Cardiac septum (tissue), 1 donor: ENCODE results near the gene TRAF1. TPM values are rescaled to one million over a fixed set of nuclear protein-coding genes. Genes with fewer than 3 reads are reported as not detected.
A peak's percentile ranks its signal among the peaks of the same experiment; 100 is the strongest.

Experiments
- DNase-seq: peaks from one replicate; pipeline ENCODE4 v3.0.0-alpha.2; 2020; ENCODE audit warnings: low spot score
- intact Hi-C: fragments of 100-400 bp; cut with DNase I; formaldehyde crosslinking; loops from one replicate; pipeline ENCODE4 v1.14.0; 2022
- total RNA-seq: library from RNA; stranded (reverse); fragmentation: NEBNext Ultra II Directional; extraction: Animal tissue kit (Norgen Biotek cat#: 25700); gene quantifications from one replicate; pipeline ENCODE4 v1.2.1, GENCODE V29; 2021
- donor health status: DM: no; HTN: no; CAD: no.

TRAF1 gene
- total RNA-seq, 1 donor from 2014 or later = 2.4 TPM

DNA sequence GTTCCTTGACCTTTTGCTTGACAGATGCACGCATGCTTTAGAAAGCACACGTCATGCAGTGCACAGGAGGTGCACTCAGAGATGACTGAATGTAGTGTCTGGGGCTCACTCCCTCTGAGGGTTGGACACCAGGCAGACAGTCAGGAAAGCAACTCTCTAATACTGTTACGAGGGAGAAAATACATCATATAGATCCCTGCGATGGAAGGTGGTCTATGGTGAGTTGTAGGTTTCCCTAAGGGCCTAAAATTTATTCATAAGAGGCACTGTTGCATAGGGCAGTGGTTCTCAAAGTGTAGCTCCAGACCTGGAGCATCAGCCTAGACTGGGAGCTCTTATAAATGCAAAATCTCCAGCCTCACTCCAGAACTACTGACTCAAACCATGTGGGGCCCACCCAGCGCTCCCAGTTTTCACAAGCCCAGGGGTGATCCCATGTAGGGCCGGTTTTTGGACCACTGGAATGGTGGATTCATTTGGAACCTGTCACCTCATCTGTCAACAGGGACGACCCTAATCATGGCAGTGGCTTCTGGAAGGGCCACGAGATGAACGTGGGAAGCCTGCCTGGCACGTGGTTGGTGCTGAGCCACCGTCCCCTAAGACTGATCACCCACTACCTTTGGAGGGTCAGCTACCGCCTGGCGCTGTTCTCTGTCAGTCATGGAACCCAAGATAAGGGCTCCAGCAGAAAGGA lies 32.8 kb downstream of the TRAF1 start:
- intact Hi-C loops = no loop called here
- DNase-seq = no peak

DNA sequence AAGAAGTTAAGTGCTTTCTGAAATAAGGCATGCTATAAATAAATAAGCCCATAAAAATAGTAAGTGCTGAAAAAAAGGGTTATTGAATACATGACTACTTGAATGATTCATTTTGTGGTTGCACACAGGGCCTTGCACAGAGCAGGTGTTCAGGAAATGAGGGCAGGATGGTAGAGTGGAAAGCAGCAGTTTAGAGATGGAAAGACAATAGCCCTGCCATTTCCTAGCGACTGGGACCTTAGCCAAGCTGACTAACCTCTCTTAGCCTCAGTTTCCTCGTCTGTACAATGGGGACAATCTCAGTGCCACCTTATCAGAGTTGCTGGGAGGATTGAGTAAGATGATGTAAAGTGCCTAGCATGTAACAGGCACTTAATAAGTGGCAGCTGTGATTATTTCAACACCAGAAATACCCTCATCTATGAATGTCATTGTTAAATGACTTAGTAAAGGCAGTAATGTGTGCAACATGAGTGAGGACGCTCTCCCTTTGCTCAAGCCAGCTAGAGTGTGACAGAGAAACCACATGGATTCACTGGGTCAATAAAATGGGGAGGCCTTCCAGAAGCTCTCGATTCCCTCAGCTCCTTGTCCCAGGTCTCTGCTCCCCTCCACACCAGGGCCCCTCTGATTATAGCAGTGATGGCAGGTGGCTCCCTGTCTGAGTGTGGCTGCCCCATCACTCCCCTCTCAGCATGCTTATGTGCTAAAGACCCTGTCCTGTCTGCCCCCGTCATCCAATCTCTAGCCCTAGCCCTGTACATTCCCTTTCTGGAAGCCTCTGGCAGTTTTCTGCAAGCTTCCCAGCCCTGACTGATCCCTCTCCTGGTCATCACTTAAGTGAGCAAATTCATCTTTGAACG lies 33.6 kb downstream of the TRAF1 start:
- DNase-seq = no peak
- intact Hi-C loops = no loop called here

DNA sequence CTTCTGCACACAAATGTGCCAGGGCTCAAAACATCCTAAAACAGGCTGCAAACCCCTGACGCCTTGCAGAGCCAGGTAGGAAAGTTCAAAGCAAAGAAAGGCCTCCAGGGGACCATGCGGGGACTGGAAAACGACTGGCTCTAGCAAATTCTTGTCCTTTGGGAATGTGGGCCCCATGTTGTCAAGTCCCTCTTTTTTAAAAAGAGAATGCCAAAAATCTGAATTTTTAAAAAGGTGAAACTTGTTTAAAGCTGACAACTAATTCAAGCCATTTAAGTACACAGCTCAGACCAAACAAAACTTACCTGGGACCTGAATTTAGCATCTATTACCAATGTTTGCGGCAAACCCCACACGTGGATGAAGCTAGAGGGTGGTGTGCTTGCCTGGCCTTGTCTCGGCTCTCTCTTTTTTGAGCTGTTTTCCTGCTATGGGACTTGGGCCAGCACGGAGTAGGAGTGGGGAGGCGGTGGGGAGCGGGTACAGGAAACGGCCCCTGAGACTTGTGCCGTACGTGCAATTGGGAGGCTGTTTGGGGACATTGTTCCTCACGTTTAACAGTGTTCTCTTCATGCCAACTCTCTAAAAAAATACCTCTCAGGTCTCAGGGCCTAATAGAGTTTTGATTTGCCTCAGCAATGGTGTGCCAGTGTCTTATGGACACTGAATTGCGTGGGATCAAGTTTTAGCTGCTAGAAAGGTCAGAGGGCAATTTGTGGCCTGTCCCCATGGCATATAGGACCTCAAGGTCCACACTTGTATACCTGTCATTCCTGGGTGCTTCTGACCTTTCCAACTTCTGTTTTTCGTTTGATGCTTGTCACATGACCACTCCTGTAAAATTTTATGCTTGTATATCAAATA lies 34.5 kb downstream of the TRAF1 start:
- DNase-seq = no peak
- intact Hi-C loops = no loop called here

DNA sequence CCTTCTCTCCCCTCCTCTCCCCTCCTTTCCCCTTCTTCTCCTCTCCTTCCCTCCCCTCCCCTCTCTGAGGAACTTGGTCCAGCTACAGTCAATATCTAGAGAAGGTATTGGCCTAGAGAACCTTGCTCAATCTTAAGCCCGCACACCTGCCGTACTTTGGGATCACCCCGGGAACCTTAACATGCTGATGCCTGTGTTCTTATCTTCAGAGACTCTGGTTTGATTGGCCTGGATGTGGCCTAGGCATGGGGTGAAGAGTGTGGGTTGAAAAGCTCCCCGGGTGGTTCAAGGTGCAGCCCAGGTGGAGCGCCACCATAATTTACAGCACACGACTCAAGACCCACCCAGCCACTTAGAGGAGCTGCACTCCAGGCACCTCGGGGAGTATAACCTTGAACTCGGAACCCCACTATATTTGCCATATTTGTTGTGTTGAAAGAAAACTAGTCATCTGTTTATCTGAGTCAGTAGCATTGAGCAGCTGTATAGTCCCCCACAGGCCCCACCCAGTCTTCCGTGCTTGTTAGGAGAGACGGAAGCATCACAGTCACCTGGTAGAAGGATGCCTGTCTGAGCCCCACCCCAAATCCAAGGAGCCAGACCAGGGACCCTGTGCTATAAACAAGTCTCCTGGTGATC lies 35.2 kb downstream of the TRAF1 start:
- intact Hi-C loops = no loop called here
- no peak for DNase-seq

DNA sequence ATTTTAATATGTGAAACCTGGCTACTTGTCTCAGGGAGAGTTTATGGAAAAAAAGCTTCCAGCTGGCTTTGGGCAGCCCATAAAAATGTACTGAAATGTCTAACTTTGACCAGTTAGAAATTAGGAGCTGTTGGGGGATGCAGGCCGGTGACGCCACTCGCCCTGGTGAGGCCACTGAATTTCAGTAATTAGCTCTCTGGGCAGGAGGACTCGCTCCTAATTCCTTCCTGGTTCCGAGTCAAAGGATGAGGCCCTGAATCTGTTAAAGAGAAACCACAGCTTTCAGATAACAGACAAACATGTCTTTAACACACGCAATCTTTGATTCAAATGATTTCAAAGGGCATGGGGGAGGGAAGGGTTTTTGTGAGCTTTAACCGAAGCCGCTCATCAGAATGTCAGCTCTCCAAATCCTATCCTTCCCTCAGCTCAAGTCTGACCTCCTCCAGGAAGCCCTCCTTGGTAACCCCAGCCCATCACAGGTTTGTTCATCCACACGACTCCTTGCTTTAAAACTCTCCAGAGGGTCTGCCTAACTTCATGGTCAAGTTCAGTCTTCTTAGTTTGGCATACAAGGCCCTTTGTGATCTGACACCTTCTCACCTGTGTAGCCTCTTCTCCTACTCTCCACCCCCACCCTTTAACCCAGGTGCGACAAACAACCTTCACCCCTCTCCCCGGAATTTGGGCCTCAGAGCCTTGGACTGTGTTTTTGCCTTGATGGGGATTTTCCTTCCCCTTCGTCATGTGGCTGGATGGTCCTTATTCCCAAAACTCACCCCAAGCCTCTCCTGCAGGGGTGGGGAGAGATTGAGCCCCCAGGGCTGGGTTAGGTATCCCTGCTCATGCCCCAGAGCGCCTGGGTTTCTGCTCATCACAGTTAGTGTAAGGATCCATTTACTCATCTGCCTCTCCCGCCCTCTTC lies 36.0 kb downstream of the TRAF1 start:
- no peak for DNase-seq
- intact Hi-C loops = no loop called here

DNA sequence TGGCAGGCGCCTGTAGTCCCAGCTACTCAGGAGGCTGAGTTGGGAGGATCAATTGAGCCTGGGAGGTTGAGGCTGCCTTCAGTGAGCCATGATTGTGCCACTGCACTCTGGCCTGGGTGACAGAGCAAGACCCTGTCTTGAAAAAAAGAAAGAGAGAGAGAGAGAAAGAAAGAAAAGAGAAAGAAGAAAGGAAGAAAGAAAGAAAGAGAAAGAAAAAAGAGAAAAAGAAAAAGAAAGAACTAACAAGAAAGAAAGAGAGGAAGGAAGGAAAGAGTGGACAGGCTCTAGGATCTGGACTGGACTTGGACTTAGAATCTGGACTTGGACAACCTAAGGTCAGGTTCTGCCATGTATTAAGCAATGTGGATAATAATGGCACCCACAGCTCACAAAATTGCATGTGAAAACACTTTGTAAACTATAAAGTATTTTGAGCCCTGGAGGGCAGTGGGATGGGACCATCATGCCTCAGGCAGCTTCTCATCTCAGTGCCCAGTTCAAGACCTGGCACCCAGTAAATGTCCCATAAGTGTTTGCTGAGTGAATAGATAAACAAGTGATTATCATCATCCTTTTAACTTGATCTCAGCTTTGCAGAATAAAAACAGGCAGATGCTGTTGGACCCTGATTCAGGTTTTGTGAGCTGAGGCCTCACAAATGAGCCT lies 36.9 kb downstream of the TRAF1 start:
- intact Hi-C loops = no loop called here
- no peak for DNase-seq

DNA sequence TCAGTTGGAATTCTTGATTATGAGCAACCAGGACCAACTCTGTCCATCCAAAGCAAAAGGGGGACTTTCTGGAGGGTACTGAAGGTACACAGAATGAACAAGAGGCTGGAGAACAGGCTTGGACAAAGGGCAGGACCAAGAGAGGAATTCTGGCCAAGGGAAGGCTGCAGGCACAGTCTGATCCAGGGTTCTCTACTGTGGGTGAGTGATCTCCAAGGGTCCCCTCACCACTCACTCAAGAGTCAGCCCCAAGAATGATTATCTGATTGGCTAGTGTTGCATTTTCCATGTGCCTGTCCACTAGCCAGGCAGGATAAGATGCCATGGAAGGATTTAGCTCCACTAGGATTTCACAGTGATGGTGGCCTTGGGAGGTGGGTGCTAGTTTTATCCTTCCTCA lies 38.0 kb downstream of the TRAF1 start:
- no peak for DNase-seq

DNA sequence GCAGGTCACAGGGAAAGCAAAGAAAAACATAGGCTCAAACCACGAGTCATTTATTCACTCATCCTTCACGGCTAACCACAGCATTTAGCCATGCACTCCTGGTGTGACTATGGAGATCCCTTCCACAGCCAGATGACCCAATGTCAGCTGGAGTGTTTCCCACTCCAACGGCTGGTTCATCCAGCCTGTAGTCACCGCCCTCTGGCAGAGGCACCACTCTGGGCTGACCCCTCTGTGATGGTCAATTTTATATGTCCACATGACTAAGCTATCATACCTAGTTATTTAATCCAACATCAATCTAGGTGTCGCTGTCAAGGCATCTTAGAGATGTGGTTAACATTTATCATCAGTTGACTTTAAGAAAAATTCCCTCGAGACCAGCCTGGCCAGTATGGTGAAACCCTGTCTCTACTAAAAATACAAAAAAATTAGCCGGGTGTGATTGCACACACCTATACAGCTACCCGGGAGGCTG lies 40.1 kb downstream of the TRAF1 start:
- intact Hi-C loops = no loop called here

More for the DNA sequence above, 38.0 kb downstream of the TRAF1 start:
- intact Hi-C loops = no loop called here

DNA sequence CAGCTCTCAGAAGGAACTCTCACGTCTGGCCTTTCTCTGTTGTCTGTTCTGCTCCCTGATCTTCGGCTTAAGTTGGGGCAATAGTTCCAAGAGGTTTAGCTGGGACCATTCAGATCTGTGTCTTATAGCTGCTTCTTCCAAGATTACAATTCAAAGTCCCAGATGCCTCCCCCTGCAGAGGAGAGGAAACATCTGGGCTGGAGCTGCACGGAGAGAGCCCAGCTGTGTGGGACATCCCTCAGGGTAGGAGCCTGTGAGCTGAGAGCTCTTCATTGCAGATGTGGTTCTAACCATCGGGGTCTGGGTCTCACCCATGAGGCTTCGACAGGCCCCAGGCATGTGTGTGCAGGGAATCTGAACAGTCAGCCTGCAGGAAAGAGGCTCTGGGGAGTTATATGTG lies 40.6 kb downstream of the TRAF1 start:
- no peak for DNase-seq
- intact Hi-C loops = no loop called here

More for the DNA sequence above, 40.1 kb downstream of the TRAF1 start:
- DNase-seq = no peak

DNA sequence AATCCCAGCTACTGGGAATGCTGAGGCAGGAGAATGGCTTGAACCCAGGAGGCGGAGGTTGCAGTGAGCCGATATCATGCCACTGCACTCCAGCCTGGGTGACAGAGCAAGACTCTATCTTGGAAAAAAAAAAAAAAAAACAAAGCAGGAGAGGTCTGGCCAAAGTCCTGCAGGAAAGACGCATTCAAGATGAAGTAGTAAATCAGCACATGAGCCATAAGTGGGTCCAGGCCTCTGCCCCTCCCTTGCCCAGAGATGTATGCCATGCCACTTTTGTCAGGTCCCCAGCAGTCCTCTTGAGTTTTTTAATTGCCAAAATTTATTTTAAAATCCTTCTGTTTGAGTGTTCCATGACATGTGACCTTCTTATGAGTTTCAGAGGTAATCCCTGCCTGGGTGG lies 41.1 kb downstream of the TRAF1 start:
- DNase-seq = no peak
- intact Hi-C loops = no loop called here

DNA sequence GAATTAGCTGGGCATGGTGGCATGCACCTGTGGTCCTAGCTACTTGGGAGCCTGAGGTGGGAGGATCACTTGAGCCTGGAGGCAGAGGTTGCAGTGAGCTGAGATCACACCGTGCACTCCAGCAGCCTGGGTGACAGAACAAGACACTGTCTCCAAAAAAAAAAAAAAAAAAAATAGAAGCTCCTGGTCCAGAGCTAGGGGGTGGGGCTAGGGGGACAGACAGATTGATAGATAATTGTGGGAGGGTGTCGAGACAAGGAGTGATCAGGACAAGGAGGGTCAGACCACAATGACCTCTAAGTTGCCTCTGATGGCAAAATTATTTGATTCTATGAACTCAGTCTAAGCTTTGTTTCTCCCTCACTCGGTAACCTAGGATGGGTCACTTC lies 43.0 kb downstream of the TRAF1 start:
- DNase-seq = no peak
- intact Hi-C loops = no loop called here

DNA sequence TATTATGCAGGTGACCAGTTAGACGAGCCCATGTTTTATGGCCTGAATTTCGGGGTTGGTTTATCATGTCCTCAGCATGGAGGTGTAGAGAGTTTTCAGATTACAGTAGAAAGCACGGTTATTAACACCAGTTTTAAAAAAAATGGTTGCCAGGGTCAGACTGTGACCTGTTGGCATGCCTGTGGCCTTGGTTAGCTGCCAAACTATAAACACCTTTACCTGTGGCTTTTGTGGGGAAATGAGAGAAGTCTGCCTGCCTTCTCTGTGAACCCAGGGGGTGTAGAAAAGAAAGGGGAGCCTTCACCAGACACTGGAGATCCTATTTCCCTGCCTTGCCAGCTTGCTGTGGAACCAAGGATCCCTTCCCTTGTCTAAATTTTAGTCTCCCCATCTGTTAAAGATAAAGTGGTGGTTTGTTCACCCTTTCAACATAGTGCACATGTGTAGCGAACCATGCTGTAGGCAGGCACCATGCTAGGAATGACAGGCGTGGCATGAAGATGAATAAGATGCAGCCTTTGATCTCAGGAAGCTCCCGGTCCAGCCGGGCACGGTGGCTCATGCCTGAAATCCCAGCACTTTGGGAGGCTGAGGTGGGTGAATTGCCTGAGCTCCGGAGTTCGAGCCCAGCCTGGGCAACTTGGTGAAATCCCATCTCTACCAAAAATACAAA lies 43.5 kb downstream of the TRAF1 start:
- intact Hi-C loops = no loop called here
- DNase-seq = no peak

DNA sequence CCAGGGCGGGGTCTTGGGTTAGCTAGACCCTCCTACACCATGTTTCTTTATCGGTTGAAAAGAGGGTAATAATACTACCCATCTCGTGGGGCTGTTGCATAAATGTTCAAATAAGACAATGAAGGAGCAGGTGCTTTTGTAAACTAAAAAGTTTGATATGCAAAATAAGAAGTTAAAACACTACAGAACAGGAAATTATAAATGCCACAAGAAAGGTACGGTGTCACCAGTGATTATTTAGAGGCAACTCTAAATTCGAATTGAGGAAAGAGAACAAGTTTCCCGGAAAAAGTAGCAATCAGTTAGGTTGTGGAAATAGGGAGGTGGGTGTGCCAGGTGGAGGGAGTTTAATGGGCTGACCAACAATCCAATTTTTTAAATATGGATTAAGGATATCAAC lies 47.1 kb downstream of the TRAF1 start:
- DNase-seq = no peak
- intact Hi-C loops = loop anchor here (5.0 kb wide), 1 partner anchor 37 kb away; the partner anchor contains the start of gene PSMD5

DNA sequence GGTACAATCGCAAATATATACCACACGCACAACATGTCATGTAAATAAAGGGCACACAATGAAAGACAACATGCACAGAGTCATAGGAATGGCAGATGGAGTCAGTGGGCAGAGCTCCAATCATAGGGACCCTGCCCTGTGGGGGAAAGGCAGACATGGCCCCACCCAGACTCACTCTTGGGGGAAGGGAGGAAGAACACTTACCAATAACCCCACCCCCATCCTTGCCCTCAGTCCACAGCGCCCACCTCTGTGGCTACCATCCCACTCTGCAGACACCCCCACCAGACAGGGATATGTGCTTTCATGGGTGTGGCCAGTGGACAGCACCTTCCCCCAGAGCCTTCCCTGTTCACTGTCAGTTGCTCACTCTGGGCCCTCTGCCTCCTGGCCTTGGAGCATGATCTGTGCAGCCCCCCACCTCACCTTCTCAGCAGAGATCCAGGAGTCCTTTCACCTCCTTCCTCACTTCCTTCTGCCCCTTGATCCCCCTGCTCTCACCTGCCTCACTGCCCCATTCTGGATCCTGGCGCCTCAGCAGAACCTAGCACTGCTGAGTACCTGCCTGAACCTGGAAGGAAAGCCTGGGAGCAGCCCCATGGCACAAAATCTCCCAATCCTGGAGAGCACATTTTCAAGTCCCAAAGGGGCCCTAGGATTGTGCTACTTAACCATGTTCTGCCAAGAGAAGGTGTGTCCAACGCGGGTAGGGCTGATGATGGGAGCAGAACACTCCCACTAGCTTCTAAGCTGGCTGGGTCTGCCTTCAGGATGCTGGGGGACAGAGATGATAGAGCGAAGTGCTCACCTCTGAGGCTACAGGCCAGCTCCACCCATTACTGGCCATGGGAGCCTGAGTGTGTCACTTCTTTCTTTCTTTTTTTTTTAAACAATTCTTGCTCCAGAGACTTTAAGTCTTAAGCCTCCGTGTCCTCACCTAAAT lies 48.1 kb downstream of the TRAF1 start:
- no peak for DNase-seq
- intact Hi-C loops = loop anchor here (5.0 kb wide), 1 partner anchor 36 kb away; the partner anchor contains the start of gene PSMD5

DNA sequence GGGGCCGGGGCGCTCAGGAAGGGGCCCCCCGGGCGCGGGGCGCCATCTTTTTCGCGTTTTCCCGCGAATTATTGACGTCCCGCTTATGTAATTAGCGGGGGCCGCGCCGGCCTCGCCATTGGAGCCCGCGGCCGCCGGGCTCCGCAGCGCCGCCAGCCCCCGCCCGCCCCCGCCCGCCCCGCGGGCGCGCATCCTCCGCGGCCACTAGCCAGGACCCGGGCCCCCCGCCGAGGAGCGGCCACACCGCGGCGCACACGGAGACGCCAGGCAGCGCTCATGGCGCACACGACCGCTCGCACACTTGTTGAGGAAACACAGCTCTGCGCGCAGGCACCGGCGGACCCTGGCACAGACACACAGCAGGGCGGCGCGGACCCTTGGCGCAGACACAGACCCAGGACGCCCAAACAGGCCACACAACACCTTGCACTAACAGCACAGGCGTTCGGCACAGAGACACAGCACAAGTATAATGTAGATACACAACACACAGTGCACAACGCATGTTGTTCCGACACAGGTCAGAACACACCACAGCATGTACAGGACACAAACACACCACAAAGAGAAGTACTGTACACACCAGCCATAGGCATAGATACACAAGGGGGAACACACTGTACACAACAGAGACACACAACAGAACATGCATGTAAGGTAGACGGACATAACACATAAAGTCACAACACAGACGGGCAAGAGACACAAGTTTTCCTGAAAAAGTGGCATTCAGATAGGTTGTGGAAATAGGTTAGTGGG lies 49.1 kb downstream of the TRAF1 start:
- intact Hi-C loops = loop anchor here (5.0 kb wide), 1 partner anchor 35 kb away; the partner anchor contains the start of gene PSMD5
- peak; percentile 81 for DNase-seq
